ENCODE measurements around the gene LRRC38. TPM values are rescaled to one million over a fixed set of nuclear protein-coding genes. Genes with fewer than 3 reads are reported as not detected.

LRRC38 gene
- total RNA-seq, 2 donors from 2014 or later, result not detected

GRCh38 chr1:13517193-13517812 is 3.5 kb upstream of the LRRC38 start:
- no peak overlapping the region for H3K27ac ChIP-seq
- no peak overlapping the region for H3K4me3 ChIP-seq
- no peaks in the 10 kb centered on the region for H3K36me3 ChIP-seq
- ATAC-seq (ENCODE audit: insufficient number of reproducible peaks, low FRiP score, low read depth), result no peak
- TF ChIP-seq CTCF (IDR thresholded peaks at IDR 0.05), result no peak
- H3K27me3 ChIP-seq (replicated peaks; ENCODE audit: insufficient read depth), result no peaks in the 10 kb centered on the region
- H3K4me1 ChIP-seq (ENCODE audit: control insufficient read depth in 1 of 2, low read depth in 2 of 2), result no peaks in the 10 kb centered on the region
- H3K9me3 ChIP-seq, result no peaks in the 10 kb centered on the region
- DNase-seq (ENCODE audit: low spot score), result no peak

GRCh38 chr1:13516606-13517005 is 2.8 kb upstream of the LRRC38 start:
- Histone ChIP-seq H3K36me3 (no peaks in the 10 kb centered on the region), H3K4me3 (no peak overlapping the region), H3K9me3 (no peaks in the 10 kb centered on the region), H3K4me1 (ENCODE audit: control insufficient read depth in 1 of 2, low read depth in 2 of 2) (no peaks in the 10 kb centered on the region), H3K27me3 (replicated peaks; ENCODE audit: insufficient read depth) (no peaks in the 10 kb centered on the region), H3K27ac (no peak overlapping the region)
- DNase-seq (ENCODE audit: low spot score), result no peak
- no peak for TF ChIP-seq CTCF (IDR thresholded peaks at IDR 0.05)
- ATAC-seq (ENCODE audit: insufficient number of reproducible peaks, low FRiP score, low read depth), result no peak

- no peaks in the 10 kb centered on the region for H3K9me3 ChIP-seq
- H3K27ac ChIP-seq, result no peak overlapping the region
- ATAC-seq (ENCODE audit: insufficient number of reproducible peaks, low FRiP score, low read depth), result no peak
- no peak overlapping the region for H3K4me3 ChIP-seq
- no peaks in the 10 kb centered on the region for H3K4me1 ChIP-seq (ENCODE audit: control insufficient read depth in 1 of 2, low read depth in 2 of 2)
- no peak for DNase-seq (ENCODE audit: low spot score)
- TF ChIP-seq CTCF (IDR thresholded peaks at IDR 0.05), result no peak
- H3K36me3 ChIP-seq, result no peaks in the 10 kb centered on the region
- no peaks in the 10 kb centered on the region for H3K27me3 ChIP-seq (replicated peaks; ENCODE audit: insufficient read depth)
Measured at GRCh38 chr1:13514821-13515220, 1.0 kb upstream of the LRRC38 start.

GRCh38 chr1:13513063-13513894 is 524 bp downstream of the LRRC38 start:
- TF ChIP-seq CTCF (IDR thresholded peaks at IDR 0.05), result no peak
- DNase-seq (ENCODE audit: low spot score), result no peak
- no peaks in the 10 kb centered on the region for H3K36me3 ChIP-seq
- ATAC-seq (ENCODE audit: insufficient number of reproducible peaks, low FRiP score, low read depth), result no peak
- no peaks in the 10 kb centered on the region for H3K27me3 ChIP-seq (replicated peaks; ENCODE audit: insufficient read depth)
- H3K4me3 ChIP-seq, result no peak overlapping the region
- H3K4me1 ChIP-seq (ENCODE audit: control insufficient read depth in 1 of 2, low read depth in 2 of 2), result no peaks in the 10 kb centered on the region
- H3K27ac ChIP-seq, result no peak overlapping the region
- H3K9me3 ChIP-seq, result no peaks in the 10 kb centered on the region

- DNase-seq (ENCODE audit: low spot score) (no peak), ATAC-seq (ENCODE audit: insufficient number of reproducible peaks, low FRiP score, low read depth) (no peak)
- H3K36me3 ChIP-seq, result no peaks in the 10 kb centered on the region
- no peak overlapping the region for H3K27ac ChIP-seq
- H3K9me3 ChIP-seq, result no peaks in the 10 kb centered on the region
- no peaks in the 10 kb centered on the region for H3K27me3 ChIP-seq (replicated peaks; ENCODE audit: insufficient read depth)
- no peak overlapping the region for H3K4me3 ChIP-seq
- no peaks in the 10 kb centered on the region for H3K4me1 ChIP-seq (ENCODE audit: control insufficient read depth in 1 of 2, low read depth in 2 of 2)
- no peak for TF ChIP-seq CTCF (IDR thresholded peaks at IDR 0.05)
Measured at GRCh38 chr1:13512472-13512871, 1.3 kb downstream of the LRRC38 start.
